OCI-LY1 (cell line): ENCODE results near the gene ADAM22.

Experiments
- H2AFZ ChIP-seq: fragments of 200-600 bp; sonication (generic), shearing (Covaris generic); 2 replicates; pipeline ENCODE4 v1.6.0; 2014; ENCODE audit warnings: antibody characterized with exemption, mild to moderate bottlenecking, low read length
- H3F3A ChIP-seq: fragments of 200-600 bp; sonication (generic), shearing (Covaris generic); 2 replicates; pipeline ENCODE4 v1.6.0; 2014; ENCODE audit warnings: mild to moderate bottlenecking, antibody characterized with exemption, low read length, moderate library complexity; ENCODE audit not compliant: insufficient read depth
- H3K27ac ChIP-seq: fragments of 200-600 bp; sonication (generic); 2 replicates; pipeline ENCODE4 v1.5.1; 2014; ENCODE audit warnings: low read length, mixed run types, mild to moderate bottlenecking, low read depth; ENCODE audit not compliant: poor library complexity, severe bottlenecking
- H3K27me3 ChIP-seq: fragments of 200-600 bp; sonication (generic); 2 replicates; pipeline ENCODE4 v1.6.0; 2014; ENCODE audit warnings: antibody characterized with exemption, mild to moderate bottlenecking, low read length, moderate library complexity; ENCODE audit not compliant: insufficient read depth
- H3K36me3 ChIP-seq: fragments of 200-600 bp; sonication (generic); 2 replicates; pipeline ENCODE4 v1.6.1; 2014; ENCODE audit warnings: mild to moderate bottlenecking, antibody characterized with exemption, low read length, moderate library complexity, mixed read lengths; ENCODE audit not compliant: insufficient read depth
- H3K4me1 ChIP-seq: fragments of 200-600 bp; sonication (generic); 2 replicates; pipeline ENCODE4 v1.5.1; 2014; ENCODE audit warnings: mild to moderate bottlenecking, low read length, moderate library complexity; ENCODE audit not compliant: insufficient read depth, severe bottlenecking
- H3K4me2 ChIP-seq: fragments of 200-600 bp; sonication (generic), shearing (Covaris generic); 2 replicates; pipeline ENCODE4 v1.6.1; 2014; ENCODE audit warnings: low read length
- H3K4me3 ChIP-seq: fragments of 200-600 bp; sonication (generic); 2 replicates; pipeline ENCODE4 v1.5.1; 2014; ENCODE audit warnings: low read length, low read depth, mild to moderate bottlenecking, mixed read lengths; ENCODE audit not compliant: poor library complexity, severe bottlenecking
- H3K79me2 ChIP-seq: fragments of 200-600 bp; shearing (Covaris generic); 2 replicates; pipeline ENCODE4 v1.6.1; 2016; ENCODE audit warnings: mixed run types, low read length, mixed read lengths; ENCODE audit not compliant: insufficient read depth
- H3K9ac ChIP-seq: fragments of 200-600 bp; sonication (generic), shearing (Covaris generic); 2 replicates; pipeline ENCODE4 v1.6.1; 2014; ENCODE audit warnings: mild to moderate bottlenecking, low read length, mixed read lengths
- H3K9me2 ChIP-seq: fragments of 200-600 bp; sonication (generic), shearing (Covaris generic); 2 replicates; pipeline ENCODE4 v1.6.1; 2014; ENCODE audit warnings: low read depth, mild to moderate bottlenecking, low read length, mixed read lengths
- H3K9me3 ChIP-seq: fragments of 200-600 bp; shearing (Covaris generic); 2 replicates; pipeline ENCODE4 v1.6.1; 2014; ENCODE audit warnings: low read length, mixed read lengths
- H4K20me1 ChIP-seq: fragments of 200-600 bp; sonication (generic), shearing (Covaris generic); 2 replicates; pipeline ENCODE4 v1.6.0; 2016; ENCODE audit warnings: mild to moderate bottlenecking, low read length; ENCODE audit not compliant: insufficient read depth
- CTCF ChIP-seq: fragments of 200-600 bp; sonication (generic), shearing (Covaris generic); IDR thresholded peaks from 2 replicates; pipeline ENCODE4 v1.5.1; 2017; ENCODE audit warnings: mild to moderate bottlenecking, antibody characterized with exemption, low read length, moderate library complexity, mixed read lengths
- EZH2 ChIP-seq: fragments of 200-600 bp; sonication (generic), shearing (Covaris generic); IDR thresholded peaks from 2 replicates; pipeline ENCODE4 v1.8.0; 2017; ENCODE audit warnings: borderline replicate concordance, mixed run types, mild to moderate bottlenecking, antibody characterized with exemption, low read length, moderate library complexity, mixed read lengths

The ADAM22 gene

GRCh38 chr7:88075216-88075615, 141.2 kb downstream of the ADAM22 start:
- Histone ChIP-seq H3K79me2 (no peaks in the 10 kb centered on the region), H3K27ac (no peak overlapping the region), H2AFZ (no peak overlapping the region), H3K4me2 (no peak overlapping the region), H3K36me3 (no peaks in the 10 kb centered on the region), H3K4me1 (peaks cover 3% of the 10 kb centered on the region), H3K9ac (no peak overlapping the region), H3F3A (no peaks in the 10 kb centered on the region), H3K27me3 (no peaks in the 10 kb centered on the region), H4K20me1 (no peaks in the 10 kb centered on the region), H3K4me3 (no peak overlapping the region), H3K9me2 (no peaks in the 10 kb centered on the region), H3K9me3 (no peaks in the 10 kb centered on the region)
- TF ChIP-seq CTCF (no peak), EZH2 (no peak)

GRCh38 chr7:88083883-88084282, 149.8 kb downstream of the ADAM22 start:
- no peaks in the 10 kb centered on the region for H3K79me2 ChIP-seq
- no peak overlapping the region for H3K27ac ChIP-seq
- no peak overlapping the region for H3K9ac ChIP-seq

GRCh38 chr7:88089561-88089960, 155.5 kb downstream of the ADAM22 start:
- Histone ChIP-seq H3K9me3 (no peaks in the 10 kb centered on the region), H3K79me2 (no peaks in the 10 kb centered on the region), H3K4me1 (no peaks in the 10 kb centered on the region), H3K27ac (no peak overlapping the region), H3K4me3 (no peak overlapping the region), H3K27me3 (no peaks in the 10 kb centered on the region), H3K36me3 (no peaks in the 10 kb centered on the region), H4K20me1 (no peaks in the 10 kb centered on the region), H3F3A (no peaks in the 10 kb centered on the region), H3K4me2 (no peak overlapping the region), H3K9me2 (no peaks in the 10 kb centered on the region), H3K9ac (no peak overlapping the region), H2AFZ (no peak overlapping the region)
- TF ChIP-seq CTCF, result no peak
- TF ChIP-seq EZH2, result no peak

More at GRCh38 chr7:88083883-88084282, 149.8 kb downstream of the ADAM22 start:
- Histone ChIP-seq H3K4me2 (no peak overlapping the region), H4K20me1 (no peaks in the 10 kb centered on the region), H3K9me2 (no peaks in the 10 kb centered on the region), H2AFZ (no peak overlapping the region), H3K27me3 (no peaks in the 10 kb centered on the region), H3K36me3 (no peaks in the 10 kb centered on the region), H3K4me3 (no peak overlapping the region), H3K4me1 (no peaks in the 10 kb centered on the region), H3K9me3 (no peaks in the 10 kb centered on the region), H3F3A (no peaks in the 10 kb centered on the region; the same call in 1 of the 2 replicates)
- no peak for TF ChIP-seq CTCF
- no peak for TF ChIP-seq EZH2
